Measurements from ENCODE around the gene C12orf60.

Gene C12orf60

GRCh38 chr12:14771651-14772137 lies 31.8 kb upstream of the C12orf60 start:
- no peak for TF ChIP-seq POLR2AphosphoS5 (IDR thresholded peaks at IDR 0.05; ENCODE audit: low read depth, low read length)
- TF ChIP-seq SIN3A (IDR thresholded peaks at IDR 0.05; ENCODE audit: borderline replicate concordance, insufficient read depth, low read length): no peak
- TF ChIP-seq FOXP2 (optimal IDR thresholded peaks at IDR 0.05; ENCODE audit: borderline replicate concordance, extremely low read depth, extremely low read length, insufficient read depth): no peak
- TF ChIP-seq, protein P1, sequence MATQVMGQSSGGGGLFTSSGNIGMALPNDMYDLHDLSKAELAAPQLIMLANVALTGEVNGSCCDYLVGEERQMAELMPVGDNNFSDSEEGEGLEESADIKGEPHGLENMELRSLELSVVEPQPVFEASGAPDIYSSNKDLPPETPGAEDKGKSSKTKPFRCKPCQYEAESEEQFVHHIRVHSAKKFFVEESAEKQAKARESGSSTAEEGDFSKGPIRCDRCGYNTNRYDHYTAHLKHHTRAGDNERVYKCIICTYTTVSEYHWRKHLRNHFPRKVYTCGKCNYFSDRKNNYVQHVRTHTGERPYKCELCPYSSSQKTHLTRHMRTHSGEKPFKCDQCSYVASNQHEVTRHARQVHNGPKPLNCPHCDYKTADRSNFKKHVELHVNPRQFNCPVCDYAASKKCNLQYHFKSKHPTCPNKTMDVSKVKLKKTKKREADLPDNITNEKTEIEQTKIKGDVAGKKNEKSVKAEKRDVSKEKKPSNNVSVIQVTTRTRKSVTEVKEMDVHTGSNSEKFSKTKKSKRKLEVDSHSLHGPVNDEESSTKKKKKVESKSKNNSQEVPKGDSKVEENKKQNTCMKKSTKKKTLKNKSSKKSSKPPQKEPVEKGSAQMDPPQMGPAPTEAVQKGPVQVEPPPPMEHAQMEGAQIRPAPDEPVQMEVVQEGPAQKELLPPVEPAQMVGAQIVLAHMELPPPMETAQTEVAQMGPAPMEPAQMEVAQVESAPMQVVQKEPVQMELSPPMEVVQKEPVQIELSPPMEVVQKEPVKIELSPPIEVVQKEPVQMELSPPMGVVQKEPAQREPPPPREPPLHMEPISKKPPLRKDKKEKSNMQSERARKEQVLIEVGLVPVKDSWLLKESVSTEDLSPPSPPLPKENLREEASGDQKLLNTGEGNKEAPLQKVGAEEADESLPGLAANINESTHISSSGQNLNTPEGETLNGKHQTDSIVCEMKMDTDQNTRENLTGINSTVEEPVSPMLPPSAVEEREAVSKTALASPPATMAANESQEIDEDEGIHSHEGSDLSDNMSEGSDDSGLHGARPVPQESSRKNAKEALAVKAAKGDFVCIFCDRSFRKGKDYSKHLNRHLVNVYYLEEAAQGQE (IDR thresholded peaks at IDR 0.05; ENCODE audit: insufficient read depth in 1 of 2, low read depth in 2 of 2, low read length in 2 of 2): no peak
- no peak for TF ChIP-seq TAF1 (IDR thresholded peaks at IDR 0.05; ENCODE audit: borderline replicate concordance, insufficient read depth, low read length)

DNA sequence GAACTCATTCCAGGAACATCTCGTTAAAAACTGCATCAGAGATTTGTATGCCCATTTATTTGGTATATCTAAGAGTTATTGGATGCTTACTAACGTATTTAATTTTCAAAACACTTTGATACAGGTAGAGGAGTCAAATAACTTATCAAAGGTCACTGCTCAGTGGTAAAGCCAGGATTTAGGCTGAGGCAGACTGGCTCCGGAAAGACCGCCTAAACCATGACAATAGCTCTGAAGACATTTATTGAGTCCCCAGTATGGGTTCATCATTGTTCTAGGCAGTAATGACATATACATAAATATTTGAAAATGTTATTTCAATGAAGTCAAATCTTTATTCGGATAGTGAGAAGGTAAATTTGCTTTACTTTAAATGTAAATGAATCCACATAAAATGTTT lies 30.5 kb upstream of the C12orf60 start:
- TF ChIP-seq FOXP2 (optimal IDR thresholded peaks at IDR 0.05; ENCODE audit: borderline replicate concordance, extremely low read depth, extremely low read length, insufficient read depth): no peak
- TF ChIP-seq, protein P1 (IDR thresholded peaks at IDR 0.05; ENCODE audit: insufficient read depth in 1 of 2, low read depth in 2 of 2, low read length in 2 of 2): no peak
- TF ChIP-seq SIN3A (IDR thresholded peaks at IDR 0.05; ENCODE audit: borderline replicate concordance, insufficient read depth, low read length): no peak
- no peak for TF ChIP-seq POLR2AphosphoS5 (IDR thresholded peaks at IDR 0.05; ENCODE audit: low read depth, low read length)
- TF ChIP-seq TAF1 (IDR thresholded peaks at IDR 0.05; ENCODE audit: borderline replicate concordance, insufficient read depth, low read length): no peak

DNA sequence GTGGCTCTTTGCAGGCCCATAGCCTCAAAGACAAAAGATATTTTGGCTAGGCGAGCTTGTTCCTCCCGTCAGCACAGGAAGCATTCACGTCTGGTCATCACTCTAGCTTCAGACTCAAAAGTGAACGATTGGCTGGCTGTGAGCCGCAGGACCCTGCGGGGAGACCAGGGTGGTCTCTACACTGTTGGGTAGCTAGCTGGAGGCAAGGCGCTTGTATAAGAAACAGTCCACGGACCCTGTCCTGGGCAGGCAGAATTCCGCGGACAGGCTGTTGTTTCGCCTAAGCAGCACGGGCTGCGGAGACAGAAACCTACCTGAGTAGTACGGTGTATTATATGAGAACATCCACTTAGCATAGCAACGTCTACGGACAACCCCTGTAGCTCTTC lies 29.8 kb upstream of the C12orf60 start:
- TF ChIP-seq, protein P1 (IDR thresholded peaks at IDR 0.05; ENCODE audit: insufficient read depth in 1 of 2, low read depth in 2 of 2, low read length in 2 of 2): no peak
- TF ChIP-seq SIN3A (IDR thresholded peaks at IDR 0.05; ENCODE audit: borderline replicate concordance, insufficient read depth, low read length) (no peak), FOXP2 (optimal IDR thresholded peaks at IDR 0.05; ENCODE audit: borderline replicate concordance, extremely low read depth, extremely low read length, insufficient read depth) (no peak), POLR2AphosphoS5 (IDR thresholded peaks at IDR 0.05; ENCODE audit: low read depth, low read length) (no peak), TAF1 (IDR thresholded peaks at IDR 0.05; ENCODE audit: borderline replicate concordance, insufficient read depth, low read length) (no peak)

- TF ChIP-seq FOXP2 (optimal IDR thresholded peaks at IDR 0.05; ENCODE audit: borderline replicate concordance, extremely low read depth, extremely low read length, insufficient read depth): no peak
- TF ChIP-seq POLR2AphosphoS5 (IDR thresholded peaks at IDR 0.05; ENCODE audit: low read depth, low read length): no peak
These were observed 29.2 kb upstream of the C12orf60 start for GRCh38 chr12:14774074-14774905.

- TF ChIP-seq TAF1 (IDR thresholded peaks at IDR 0.05; ENCODE audit: borderline replicate concordance, insufficient read depth, low read length): no peak
- TF ChIP-seq, protein P1 (IDR thresholded peaks at IDR 0.05; ENCODE audit: insufficient read depth in 1 of 2, low read depth in 2 of 2, low read length in 2 of 2): no peak
- TF ChIP-seq POLR2AphosphoS5 (IDR thresholded peaks at IDR 0.05; ENCODE audit: low read depth, low read length): no peak
- TF ChIP-seq FOXP2 (optimal IDR thresholded peaks at IDR 0.05; ENCODE audit: borderline replicate concordance, extremely low read depth, extremely low read length, insufficient read depth): no peak
- no peak for TF ChIP-seq SIN3A (IDR thresholded peaks at IDR 0.05; ENCODE audit: borderline replicate concordance, insufficient read depth, low read length)
These were observed 28.4 kb upstream of the C12orf60 start for GRCh38 chr12:14774906-14775635.

All from PFSK-1 (cell line).